ENCODE measurements around the gene PARVG.

The PARVG gene

DNA sequence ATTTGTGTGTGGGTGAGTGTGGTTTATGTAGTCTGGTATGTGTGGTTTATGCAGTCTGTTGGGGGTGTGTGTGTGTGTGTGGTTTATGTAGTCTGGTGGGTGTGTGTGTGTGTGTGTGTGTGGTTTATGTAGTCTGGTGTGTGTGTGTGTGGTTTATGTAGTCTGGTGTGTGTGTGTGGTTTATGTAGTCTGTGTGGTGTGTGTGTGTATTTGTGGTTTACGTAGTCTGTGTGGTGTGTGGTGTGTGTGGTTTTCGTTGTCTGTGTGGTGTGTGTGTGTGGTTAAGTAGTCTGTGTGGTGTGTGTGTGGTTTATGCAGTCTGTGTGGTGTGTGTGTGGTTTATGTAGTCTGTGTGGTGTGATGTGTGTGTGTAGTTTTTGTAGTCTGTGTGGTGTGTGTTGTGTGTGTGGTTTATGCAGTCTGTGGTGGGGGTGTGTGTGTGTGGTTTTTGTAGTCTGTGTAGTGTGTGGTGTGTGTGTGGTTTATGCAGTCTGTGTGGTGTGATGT, 26.2 kb upstream of the PARVG start:
- Histone ChIP-seq H3K27ac (ENCODE audit: low read depth, low read length) (no peak overlapping the region), H3K79me2 (ENCODE audit: control insufficient read depth, insufficient read depth, low read length, poor library complexity) (no peaks in the 10 kb centered on the region), H3K14ac (ENCODE audit: low read length) (no peak overlapping the region), H2BK120ac (ENCODE audit: insufficient read depth, low read length, poor library complexity) (no peak overlapping the region), H3K18ac (ENCODE audit: low read length) (no peak overlapping the region), H3K36me3 (ENCODE audit: control insufficient read depth in 1 of 2, insufficient read depth in 2 of 2, low read length in 2 of 2) (no peaks in the 10 kb centered on the region), H4K91ac (ENCODE audit: low read depth, low read length) (no peak overlapping the region), H3K4me1 (ENCODE audit: control insufficient read depth in 1 of 2, insufficient read depth in 2 of 2, low read length in 2 of 2) (peaks cover 2 to 4% of the 10 kb centered on the region in 2 experiments), H2AK5ac (ENCODE audit: low read length) (no peak overlapping the region), H2BK5ac (ENCODE audit: low read depth, low read length, poor library complexity) (no peak overlapping the region), H2BK12ac (ENCODE audit: low read length) (no peak overlapping the region), H3K4ac (ENCODE audit: low read depth, low read length) (no peak overlapping the region), H3K27me3 (ENCODE audit: insufficient read depth, low read length) (no peaks in the 10 kb centered on the region), H3K4me3 (ENCODE audit: low read depth, low read length) (peak overlapping the region; percentile 32), H3K23ac (ENCODE audit: low read length) (peak overlapping the region; percentile 93), H3K9me3 (ENCODE audit: insufficient read depth, low read depth, low read length) (peaks cover 3% of the 10 kb centered on the region), H4K12ac (ENCODE audit: low read depth, low read length) (no peak overlapping the region), H4K8ac (ENCODE audit: low read depth, low read length) (no peak overlapping the region), H2AFZ (ENCODE audit: insufficient read depth, low read length, poor library complexity) (no peak overlapping the region), H3K9ac (ENCODE audit: low read length) (no peak overlapping the region), H3K4me2 (ENCODE audit: low read length) (no peak overlapping the region), H3K79me1 (ENCODE audit: low read length) (no peaks in the 10 kb centered on the region)
- 100% methylated on average over 2 of the region's 2 CpGs for whole genome bisulfite sequencing (ENCODE audit: extremely low coverage, insufficient coverage, insufficient read length)
- no peak for DNase-seq

DNA sequence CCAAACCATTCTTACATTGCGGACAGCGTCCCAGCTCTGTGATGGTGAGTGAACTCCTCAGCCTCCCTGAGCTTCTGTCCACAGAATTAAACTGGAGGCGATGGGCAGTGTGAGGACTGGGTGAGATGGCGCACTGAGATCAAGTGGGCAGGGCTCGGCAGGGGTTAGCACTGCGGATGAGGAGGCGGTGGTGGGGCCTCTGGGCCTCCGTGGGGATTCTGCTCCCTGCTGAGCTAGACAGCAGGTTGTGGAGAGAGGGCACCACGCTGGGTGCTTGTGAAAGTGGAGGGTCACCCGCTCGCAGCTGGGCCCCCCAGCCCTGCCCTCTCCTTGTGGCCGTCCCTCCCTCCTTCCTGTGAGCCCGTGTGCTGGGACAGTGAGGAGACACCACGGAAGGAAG, 25.6 kb upstream of the PARVG start:
- Histone ChIP-seq H3K4me3 (ENCODE audit: low read depth, low read length) (no peak overlapping the region), H3K14ac (ENCODE audit: low read length) (no peak overlapping the region), H2AK5ac (ENCODE audit: low read length) (no peak overlapping the region), H3K79me2 (ENCODE audit: control insufficient read depth, insufficient read depth, low read length, poor library complexity) (no peaks in the 10 kb centered on the region), H3K4me2 (ENCODE audit: low read length) (no peak overlapping the region), H4K91ac (ENCODE audit: low read depth, low read length) (no peak overlapping the region), H3K79me1 (ENCODE audit: low read length) (no peaks in the 10 kb centered on the region), H3K36me3 (ENCODE audit: control insufficient read depth in 1 of 2, insufficient read depth in 2 of 2, low read length in 2 of 2) (no peaks in the 10 kb centered on the region), H3K9me3 (ENCODE audit: insufficient read depth, low read depth, low read length) (peaks cover 3% of the 10 kb centered on the region), H3K4ac (ENCODE audit: low read depth, low read length) (no peak overlapping the region), H3K9ac (ENCODE audit: low read length) (no peak overlapping the region), H3K27ac (ENCODE audit: low read depth, low read length) (no peak overlapping the region), H4K12ac (ENCODE audit: low read depth, low read length) (no peak overlapping the region), H3K27me3 (ENCODE audit: insufficient read depth, low read length) (no peaks in the 10 kb centered on the region), H2BK5ac (ENCODE audit: low read depth, low read length, poor library complexity) (no peak overlapping the region), H2BK120ac (ENCODE audit: insufficient read depth, low read length, poor library complexity) (no peak overlapping the region), H2AFZ (ENCODE audit: insufficient read depth, low read length, poor library complexity) (no peak overlapping the region), H3K18ac (ENCODE audit: low read length) (no peak overlapping the region), H4K8ac (ENCODE audit: low read depth, low read length) (no peak overlapping the region), H2BK12ac (ENCODE audit: low read length) (no peak overlapping the region), H3K23ac (ENCODE audit: low read length) (no peak overlapping the region), H3K4me1 (ENCODE audit: control insufficient read depth in 1 of 2, insufficient read depth in 2 of 2, low read length in 2 of 2) (peaks cover 2 to 4% of the 10 kb centered on the region in 2 experiments)
- no peak for DNase-seq
- WGBS (ENCODE audit: extremely low coverage, insufficient coverage, insufficient read length): no CpG with 5 or more reads among the region's 14 CpGs

DNA sequence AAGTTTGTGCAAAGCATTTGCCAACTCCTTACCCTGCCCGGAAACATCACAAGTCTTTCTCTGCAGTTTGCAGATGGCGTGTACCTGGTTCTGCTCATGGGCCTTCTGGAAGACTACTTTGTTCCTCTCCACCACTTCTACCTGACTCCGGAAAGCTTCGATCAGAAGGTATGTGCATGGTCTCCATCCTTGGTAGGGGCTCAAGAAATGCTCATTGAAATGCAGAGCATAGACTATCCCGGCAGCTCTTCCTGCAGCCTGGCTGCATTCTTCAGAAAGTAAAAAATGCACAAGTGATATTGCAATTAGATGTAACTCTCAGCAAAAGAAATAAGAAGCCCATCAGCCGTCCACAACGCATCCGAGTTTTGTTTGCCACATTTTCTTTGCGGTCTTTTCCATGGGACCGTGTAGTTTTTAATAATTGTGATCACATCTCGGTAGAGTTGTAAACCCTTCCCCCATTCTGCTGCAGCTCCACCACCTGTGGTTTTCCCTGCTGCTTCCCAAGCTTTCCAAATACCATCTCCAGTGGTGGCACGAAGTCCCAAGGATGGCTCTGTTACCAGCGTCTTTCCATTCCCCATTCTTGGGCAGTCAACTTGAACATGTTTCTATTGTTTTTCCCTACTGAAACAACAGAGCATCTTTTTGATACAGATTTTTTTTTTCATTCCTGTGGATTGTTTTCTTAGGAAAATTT, 22.7 kb upstream of the PARVG start:
- H4K8ac ChIP-seq (ENCODE audit: low read depth, low read length): no peak overlapping the region
- no peak overlapping the region for H2AFZ ChIP-seq (ENCODE audit: insufficient read depth, low read length, poor library complexity)
- H3K4me1 ChIP-seq (ENCODE audit: control insufficient read depth in 1 of 2, insufficient read depth in 2 of 2, low read length in 2 of 2): peaks cover 2 to 4% of the 10 kb centered on the region in 2 experiments
- H3K27me3 ChIP-seq (ENCODE audit: insufficient read depth, low read length): no peaks in the 10 kb centered on the region
- no peak overlapping the region for H3K4me3 ChIP-seq (ENCODE audit: low read depth, low read length)
- H3K4me2 ChIP-seq (ENCODE audit: low read length): no peak overlapping the region
- no peak overlapping the region for H3K23ac ChIP-seq (ENCODE audit: low read length)
- no peak overlapping the region for H3K9ac ChIP-seq (ENCODE audit: low read length)
- no peak overlapping the region for H2BK120ac ChIP-seq (ENCODE audit: insufficient read depth, low read length, poor library complexity)
- no peak for DNase-seq
- no peak overlapping the region for H2AK5ac ChIP-seq (ENCODE audit: low read length)
- H3K27ac ChIP-seq (ENCODE audit: low read depth, low read length): no peak overlapping the region
- no peaks in the 10 kb centered on the region for H3K79me1 ChIP-seq (ENCODE audit: low read length)
- H3K9me3 ChIP-seq (ENCODE audit: insufficient read depth, low read depth, low read length): peaks cover 3% of the 10 kb centered on the region
- H4K91ac ChIP-seq (ENCODE audit: low read depth, low read length): no peak overlapping the region
- H3K4ac ChIP-seq (ENCODE audit: low read depth, low read length): no peak overlapping the region
- H2BK5ac ChIP-seq (ENCODE audit: low read depth, low read length, poor library complexity): no peak overlapping the region
- H4K12ac ChIP-seq (ENCODE audit: low read depth, low read length): no peak overlapping the region
- H3K36me3 ChIP-seq (ENCODE audit: control insufficient read depth in 1 of 2, insufficient read depth in 2 of 2, low read length in 2 of 2): no peaks in the 10 kb centered on the region
- H2BK12ac ChIP-seq (ENCODE audit: low read length): no peak overlapping the region
- H3K18ac ChIP-seq (ENCODE audit: low read length): no peak overlapping the region
- H3K79me2 ChIP-seq (ENCODE audit: control insufficient read depth, insufficient read depth, low read length, poor library complexity): no peaks in the 10 kb centered on the region
- WGBS (ENCODE audit: extremely low coverage, insufficient coverage, insufficient read length): no CpG with 5 or more reads among the region's 13 CpGs
- H3K14ac ChIP-seq (ENCODE audit: low read length): no peak overlapping the region

DNA sequence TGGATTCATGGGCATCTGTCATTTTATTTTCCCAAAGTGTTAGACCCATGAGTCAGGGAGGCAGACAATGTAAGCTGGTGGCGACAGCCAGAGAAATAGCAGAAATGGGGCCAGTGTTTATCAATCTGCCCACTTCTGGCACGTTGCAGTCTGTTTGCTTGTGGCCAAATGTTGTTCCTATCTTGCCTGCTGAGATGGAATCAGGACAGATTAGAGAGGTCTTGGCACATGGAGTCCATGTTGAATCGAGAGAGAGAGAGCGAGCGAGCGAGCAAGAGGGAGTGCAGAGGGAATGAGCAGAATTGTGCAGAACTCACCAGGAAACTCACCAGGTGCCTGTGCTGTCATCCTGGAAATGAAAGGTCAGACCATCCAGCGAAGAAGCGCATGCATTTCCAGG, 21.9 kb upstream of the PARVG start:
- no peak overlapping the region for H2AFZ ChIP-seq (ENCODE audit: insufficient read depth, low read length, poor library complexity)
- no peaks in the 10 kb centered on the region for H3K79me2 ChIP-seq (ENCODE audit: control insufficient read depth, insufficient read depth, low read length, poor library complexity)
- no peak overlapping the region for H3K9ac ChIP-seq (ENCODE audit: low read length)
- no peak overlapping the region for H3K4me3 ChIP-seq (ENCODE audit: low read depth, low read length)
- H2BK120ac ChIP-seq (ENCODE audit: insufficient read depth, low read length, poor library complexity): no peak overlapping the region
- no peak overlapping the region for H3K27ac ChIP-seq (ENCODE audit: low read depth, low read length)
- no peak overlapping the region for H2BK12ac ChIP-seq (ENCODE audit: low read length)
- H3K27me3 ChIP-seq (ENCODE audit: insufficient read depth, low read length): no peaks in the 10 kb centered on the region
- WGBS (ENCODE audit: extremely low coverage, insufficient coverage, insufficient read length): no CpG with 5 or more reads among the region's 8 CpGs
- no peaks in the 10 kb centered on the region for H3K36me3 ChIP-seq (ENCODE audit: control insufficient read depth in 1 of 2, insufficient read depth in 2 of 2, low read length in 2 of 2)
- H2BK5ac ChIP-seq (ENCODE audit: low read depth, low read length, poor library complexity): no peak overlapping the region
- H3K9me3 ChIP-seq (ENCODE audit: insufficient read depth, low read depth, low read length): peaks cover 3% of the 10 kb centered on the region
- no peak overlapping the region for H4K12ac ChIP-seq (ENCODE audit: low read depth, low read length)
- H3K23ac ChIP-seq (ENCODE audit: low read length): no peak overlapping the region
- H3K14ac ChIP-seq (ENCODE audit: low read length): no peak overlapping the region
- H3K4ac ChIP-seq (ENCODE audit: low read depth, low read length): no peak overlapping the region
- peaks cover 2 to 4% of the 10 kb centered on the region in 2 experiments for H3K4me1 ChIP-seq (ENCODE audit: control insufficient read depth in 1 of 2, insufficient read depth in 2 of 2, low read length in 2 of 2)
- no peak overlapping the region for H4K8ac ChIP-seq (ENCODE audit: low read depth, low read length)
- H3K79me1 ChIP-seq (ENCODE audit: low read length): no peaks in the 10 kb centered on the region
- no peak overlapping the region for H3K18ac ChIP-seq (ENCODE audit: low read length)
- no peak overlapping the region for H4K91ac ChIP-seq (ENCODE audit: low read depth, low read length)
- no peak for DNase-seq
- H3K4me2 ChIP-seq (ENCODE audit: low read length): no peak overlapping the region
- H2AK5ac ChIP-seq (ENCODE audit: low read length): no peak overlapping the region

Measured in trophoblast cell (in vitro differentiated cells and primary cell).